CD4-positive, CD25-positive, alpha-beta regulatory T cell (primary cell): ENCODE data around the gene RUNX1. TPM values are rescaled to one million over a fixed set of nuclear protein-coding genes. Genes with fewer than 3 reads are reported as not detected.

Experiments used
- ATAC-seq, 2 donors: fragments of 150-1000 bp; cut with Tn5 transposase; one replicate each; pipeline ENCODE4 v1.10.0; 2021; ENCODE audit warnings: low read depth in 2 of 2, moderate number of reproducible peaks in 2 of 2, moderate library complexity in 1 of 2
- DNase-seq, 3 donors: peaks; one replicate each; pipeline versions ENCODE4 v3.0.0 to v3.0.0-alpha.2; 2012 to 2022; ENCODE audit warnings: mixed read lengths in 1 of 3
- H3K27ac ChIP-seq: one replicate; pipeline ENCODE4 v1.7.0; 2013; ENCODE audit warnings: mild to moderate bottlenecking, low read length; ENCODE audit not compliant: insufficient read depth, poor library complexity, severe bottlenecking
- H3K27me3 ChIP-seq: one replicate; pipeline ENCODE4 v1.7.0; 2013; ENCODE audit warnings: low read length; ENCODE audit not compliant: control insufficient read depth, insufficient read depth
- H3K36me3 ChIP-seq: one replicate; pipeline ENCODE4 v1.7.0; 2013; ENCODE audit warnings: mild to moderate bottlenecking, low read length, moderate library complexity; ENCODE audit not compliant: control insufficient read depth, insufficient read depth
- H3K4me1 ChIP-seq: 2 replicates; pipeline ENCODE4 v1.7.0; 2013; ENCODE audit warnings: mild to moderate bottlenecking, low read length; ENCODE audit not compliant: insufficient read depth, control insufficient read depth, poor library complexity, severe bottlenecking
- H3K4me3 ChIP-seq: one replicate; pipeline ENCODE4 v1.7.0; 2013; ENCODE audit warnings: low read depth, mild to moderate bottlenecking, low read length, moderate library complexity
- H3K9me3 ChIP-seq, 2 experiments: 1 replicate in 1 of 2; 2 replicates in 1 of 2; pipeline ENCODE4 v1.7.0; 2013; ENCODE audit warnings: low read length in 2 of 2, mild to moderate bottlenecking in 1 of 2, moderate library complexity in 1 of 2; ENCODE audit not compliant: control insufficient read depth in 2 of 2
- H3K27ac Mint-ChIP-seq, 3 donors: one replicate each; pipeline ENCODE4 v1.8.0; 2020 to 2022; ENCODE audit warnings: mild to moderate bottlenecking in 3 of 3, mixed read lengths in 3 of 3, moderate library complexity in 2 of 3
- H3K27me3 Mint-ChIP-seq: one replicate; pipeline ENCODE4 v1.8.0; 2022; ENCODE audit warnings: mild to moderate bottlenecking, mixed read lengths
- H3K36me3 Mint-ChIP-seq: one replicate; pipeline ENCODE4 v1.8.0; 2020; ENCODE audit warnings: mixed read lengths
- H3K4me1 Mint-ChIP-seq, 4 donors: one replicate each; pipeline ENCODE4 v1.8.0; 2020 to 2022; ENCODE audit warnings: mixed read lengths in 4 of 4, mild to moderate bottlenecking in 1 of 4
- H3K4me3 Mint-ChIP-seq, 4 donors: one replicate each; pipeline ENCODE4 v1.8.0; 2020 to 2022; ENCODE audit warnings: mild to moderate bottlenecking in 4 of 4, mixed read lengths in 4 of 4, moderate library complexity in 3 of 4
- H3K9me3 Mint-ChIP-seq, 7 donors: one replicate each; pipeline ENCODE4 v1.8.0; 2020 to 2022; ENCODE audit warnings: mixed read lengths in 7 of 7, mild to moderate bottlenecking in 3 of 7, moderate library complexity in 2 of 7
- polyA plus RNA-seq, 4 donors: library from polyadenylated mRNA; unstranded; fragments of 300-500 nt; fragmentation: Illumina TruSeq; gene quantifications; one replicate each; pipeline ENCODE4 v1.2.3, GENCODE V29; 2021
- total RNA-seq: library from RNA; stranded (reverse); gene quantifications from one replicate; pipeline ENCODE4 v1.2.3, GENCODE V29; 2022

Gene RUNX1
- total and polyA plus RNA-seq, 5 donors from 2014 or later: 14.2 to 133 (median 21.4) TPM

DNA sequence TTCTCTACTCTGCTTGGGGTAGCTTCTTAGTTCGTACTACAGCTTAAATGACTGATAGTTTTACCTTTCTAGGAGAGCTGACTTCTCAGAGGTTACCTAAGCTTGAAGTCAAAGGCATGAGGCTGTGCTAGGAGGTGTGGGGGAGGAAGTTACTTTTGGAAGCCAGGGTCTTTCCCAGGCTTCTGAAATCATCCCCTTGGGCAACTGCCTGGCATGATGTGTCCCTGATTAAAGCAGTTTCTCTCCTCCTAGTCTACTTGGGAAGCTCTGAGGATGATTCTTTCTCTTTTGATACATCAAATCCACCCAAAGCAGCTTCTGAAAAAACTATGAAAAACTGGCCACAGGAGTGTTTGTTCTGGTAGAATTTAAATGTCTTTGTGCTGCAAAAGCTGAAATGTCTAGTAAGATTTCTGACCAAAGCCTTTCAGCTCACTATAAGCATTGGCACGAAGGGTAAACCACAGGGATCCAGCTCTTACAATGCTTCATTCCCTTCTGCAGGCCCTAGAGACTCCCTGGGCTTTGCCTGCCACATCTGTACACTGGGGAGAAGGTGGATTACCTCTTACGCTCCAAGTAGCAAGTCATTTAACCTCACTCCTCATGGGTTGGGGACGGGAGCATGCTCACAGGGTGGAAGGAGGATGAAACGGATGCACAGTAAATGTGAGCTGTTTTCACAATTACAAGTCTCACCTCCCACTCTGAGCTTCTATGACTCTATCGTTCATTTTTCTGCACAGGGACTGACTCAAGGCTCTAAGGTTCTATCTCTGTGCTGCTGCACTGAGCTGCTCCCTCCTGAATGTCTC is 59.6 kb downstream of the RUNX1 start:
- Mint-ChIP-seq H3K36me3 (peaks cover 18% of the 10 kb centered on the region), H3K4me3 (peak overlapping the region in 3 of 4 donors; percentile 20 to 71 (median 66)), H3K4me1 (peaks cover 40 to 75% (median 63%) of the 10 kb centered on the region in 4 donors), H3K27me3 (no peaks in the 10 kb centered on the region), H3K27ac (peak overlapping the region; percentile 87 to 95 (median 89)), H3K9me3 (peaks cover 0 to 2% (median 0%) of the 10 kb centered on the region in 7 donors)
- Histone ChIP-seq H3K27ac (peak overlapping the region; percentile 53), H3K27me3 (no peaks in the 10 kb centered on the region), H3K4me1 (peaks cover 67% of the 10 kb centered on the region), H3K36me3 (peaks cover 10% of the 10 kb centered on the region), H3K4me3 (peak overlapping the region; percentile 23), H3K9me3 (no peaks in the 10 kb centered on the region)
- ATAC-seq (peak; percentile 10 to 38), DNase-seq (peak in 1 of 3 donors; percentile 54)

- Mint-ChIP-seq H3K4me3 (peak overlapping the region in 3 of 4 donors; percentile 29 to 71 (median 66)), H3K27me3 (no peaks in the 10 kb centered on the region), H3K36me3 (peaks cover 21% of the 10 kb centered on the region), H3K4me1 (peaks cover 48 to 84% (median 72%) of the 10 kb centered on the region in 4 donors), H3K27ac (peak overlapping the region; percentile 39 to 95 (median 94)), H3K9me3 (peaks cover 0 to 2% (median 0%) of the 10 kb centered on the region in 7 donors)
- Histone ChIP-seq H3K9me3 (no peaks in the 10 kb centered on the region), H3K27me3 (no peaks in the 10 kb centered on the region), H3K36me3 (peaks cover 10% of the 10 kb centered on the region), H3K4me1 (peaks cover 75% of the 10 kb centered on the region), H3K4me3 (no peak overlapping the region), H3K27ac (peak overlapping the region; percentile 75)
- ATAC-seq (no peak), DNase-seq (no peak)
These were observed 60.5 kb downstream of the RUNX1 start for GRCh38 chr21:34988625-34989024.

GRCh38 chr21:34988139-34988538 is 61.0 kb downstream of the RUNX1 start:
- ATAC-seq: no peak
- peaks cover 53 to 89% (median 77%) of the 10 kb centered on the region in 4 donors for H3K4me1 Mint-ChIP-seq
- H3K27me3 Mint-ChIP-seq: no peaks in the 10 kb centered on the region
- Histone ChIP-seq H3K36me3 (peaks cover 10% of the 10 kb centered on the region), H3K27me3 (no peaks in the 10 kb centered on the region), H3K4me1 (peaks cover 80% of the 10 kb centered on the region), H3K4me3 (peak overlapping the region; percentile 80), H3K9me3 (no peaks in the 10 kb centered on the region), H3K27ac (peak overlapping the region; percentile 75)
- H3K9me3 Mint-ChIP-seq: peaks cover 0 to 2% (median 0%) of the 10 kb centered on the region in 7 donors
- H3K27ac Mint-ChIP-seq: peak overlapping the region; percentile 94 to 95 (median 95)
- peak overlapping the region in 3 of 4 donors; percentile 81 to 85 (median 81) for H3K4me3 Mint-ChIP-seq
- DNase-seq: no peak
- H3K36me3 Mint-ChIP-seq: peaks cover 21% of the 10 kb centered on the region

DNA sequence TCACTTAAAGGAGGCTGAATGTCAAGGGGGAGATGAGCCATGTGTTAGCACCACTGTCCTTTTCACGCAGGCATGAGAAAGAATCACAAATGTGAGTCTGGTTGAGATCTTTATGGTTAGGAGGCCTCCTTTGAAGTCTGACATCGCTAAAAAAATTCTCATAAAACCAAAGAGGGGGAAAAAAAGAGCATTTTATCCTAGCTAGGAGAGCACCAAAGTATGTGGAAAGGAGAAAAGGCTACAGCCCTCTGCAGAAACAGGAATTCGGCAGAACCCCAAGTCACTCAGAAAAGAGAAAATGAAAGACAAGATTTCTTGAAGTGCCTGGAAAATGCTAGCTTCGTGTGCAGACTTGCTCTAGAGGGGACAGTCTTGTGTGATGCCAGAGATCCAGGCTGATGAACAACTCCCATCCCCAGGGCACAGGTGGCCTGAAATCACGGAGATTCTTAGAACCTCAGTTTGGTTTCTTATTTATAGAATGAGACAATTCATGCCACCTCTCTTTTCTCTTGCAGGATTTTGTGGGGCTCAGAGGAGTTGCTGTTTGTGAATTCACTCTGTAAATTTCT is 61.5 kb downstream of the RUNX1 start:
- Histone ChIP-seq H3K27ac (peak overlapping the region; percentile 75), H3K4me1 (peaks cover 83% of the 10 kb centered on the region), H3K4me3 (peak overlapping the region; percentile 80), H3K27me3 (no peaks in the 10 kb centered on the region), H3K36me3 (peaks cover 14% of the 10 kb centered on the region), H3K9me3 (no peaks in the 10 kb centered on the region)
- ATAC-seq (no peak), DNase-seq (no peak)
- H3K4me3 Mint-ChIP-seq: peak overlapping the region; percentile 75 to 85 (median 81)
- H3K4me1 Mint-ChIP-seq: peaks cover 54 to 95% (median 81%) of the 10 kb centered on the region in 4 donors
- peaks cover 0 to 2% (median 0%) of the 10 kb centered on the region in 7 donors for H3K9me3 Mint-ChIP-seq
- peaks cover 21% of the 10 kb centered on the region for H3K36me3 Mint-ChIP-seq
- H3K27me3 Mint-ChIP-seq: no peaks in the 10 kb centered on the region
- H3K27ac Mint-ChIP-seq: peak overlapping the region; percentile 94 to 95 (median 95)

GRCh38 chr21:34986561-34987500 is 62.3 kb downstream of the RUNX1 start:
- peaks cover 13% of the 10 kb centered on the region for H3K36me3 ChIP-seq
- Mint-ChIP-seq H3K36me3 (peaks cover 25% of the 10 kb centered on the region), H3K4me1 (peaks cover 54 to 94% (median 85%) of the 10 kb centered on the region in 4 donors), H3K27me3 (no peaks in the 10 kb centered on the region), H3K27ac (peak overlapping the region; percentile 94 to 95 (median 95)), H3K9me3 (peaks cover 0 to 2% (median 0%) of the 10 kb centered on the region in 7 donors), H3K4me3 (peak overlapping the region; percentile 75 to 85 (median 81))
- peak; percentile 40 to 85 (median 51) for DNase-seq
- H3K27ac ChIP-seq: peak overlapping the region; percentile 75
- H3K4me3 ChIP-seq: peak overlapping the region; percentile 80
- peaks cover 83% of the 10 kb centered on the region for H3K4me1 ChIP-seq
- H3K27me3 ChIP-seq: no peaks in the 10 kb centered on the region
- ATAC-seq: peak; percentile 57 to 70
- H3K9me3 ChIP-seq: no peaks in the 10 kb centered on the region

DNA sequence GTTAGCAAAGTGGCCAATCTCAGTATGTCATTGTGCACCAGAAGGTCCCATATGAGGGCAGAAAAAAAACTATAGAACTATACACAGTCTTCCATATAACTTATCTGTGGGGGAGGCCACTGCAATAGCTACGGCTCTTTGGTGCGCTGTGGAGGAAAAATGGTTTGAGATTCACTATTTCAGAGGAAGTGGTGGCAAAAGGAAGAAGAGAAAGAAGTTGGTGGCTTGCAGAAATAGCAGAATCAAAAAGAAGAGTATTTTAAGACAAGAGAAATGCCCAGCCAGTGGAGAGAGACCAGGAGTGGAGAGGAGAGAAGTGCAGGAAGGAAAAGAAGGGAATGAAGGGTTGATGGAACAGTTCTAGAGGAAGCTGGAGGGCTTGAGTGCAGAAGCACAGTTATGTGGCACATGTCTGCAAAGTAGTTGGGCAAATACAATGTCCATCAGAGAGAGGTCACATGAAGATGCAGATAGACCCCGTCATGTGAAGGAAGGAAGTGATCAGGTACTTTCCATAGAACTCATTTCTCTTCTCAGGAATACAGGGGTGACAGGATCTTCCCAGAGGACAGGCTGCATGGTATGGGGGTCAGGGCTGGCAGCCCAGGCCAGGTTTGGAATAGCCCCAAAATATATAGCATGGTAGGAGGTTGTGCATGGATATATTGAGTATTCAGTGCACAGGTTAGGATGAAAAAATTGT is 64.6 kb downstream of the RUNX1 start:
- Histone ChIP-seq H3K36me3 (peaks cover 11% of the 10 kb centered on the region), H3K4me3 (peak overlapping the region; percentile 71), H3K27me3 (no peaks in the 10 kb centered on the region), H3K27ac (peak overlapping the region; percentile 63), H3K4me1 (peaks cover 70% of the 10 kb centered on the region), H3K9me3 (no peaks in the 10 kb centered on the region)
- DNase-seq (no peak), ATAC-seq (no peak)
- peaks cover 43 to 92% (median 78%) of the 10 kb centered on the region in 4 donors for H3K4me1 Mint-ChIP-seq
- peak overlapping the region; percentile 35 to 77 (median 74) for H3K4me3 Mint-ChIP-seq
- peak overlapping the region; percentile 51 to 87 (median 76) for H3K27ac Mint-ChIP-seq
- no peaks in the 10 kb centered on the region for H3K27me3 Mint-ChIP-seq
- H3K9me3 Mint-ChIP-seq: no peaks in the 10 kb centered on the region
- peaks cover 27% of the 10 kb centered on the region for H3K36me3 Mint-ChIP-seq
